ENCODE data around the gene PEAR1. TPM values are rescaled to one million over a fixed set of nuclear protein-coding genes. Genes with fewer than 3 reads are reported as not detected.
A peak's percentile ranks its signal among the peaks of the same experiment; 100 is the strongest.

The PEAR1 gene
- total RNA-seq (under 1 TPM; 0.32 to 0.36 TPM), polyA plus RNA-seq (not detected)

DNA sequence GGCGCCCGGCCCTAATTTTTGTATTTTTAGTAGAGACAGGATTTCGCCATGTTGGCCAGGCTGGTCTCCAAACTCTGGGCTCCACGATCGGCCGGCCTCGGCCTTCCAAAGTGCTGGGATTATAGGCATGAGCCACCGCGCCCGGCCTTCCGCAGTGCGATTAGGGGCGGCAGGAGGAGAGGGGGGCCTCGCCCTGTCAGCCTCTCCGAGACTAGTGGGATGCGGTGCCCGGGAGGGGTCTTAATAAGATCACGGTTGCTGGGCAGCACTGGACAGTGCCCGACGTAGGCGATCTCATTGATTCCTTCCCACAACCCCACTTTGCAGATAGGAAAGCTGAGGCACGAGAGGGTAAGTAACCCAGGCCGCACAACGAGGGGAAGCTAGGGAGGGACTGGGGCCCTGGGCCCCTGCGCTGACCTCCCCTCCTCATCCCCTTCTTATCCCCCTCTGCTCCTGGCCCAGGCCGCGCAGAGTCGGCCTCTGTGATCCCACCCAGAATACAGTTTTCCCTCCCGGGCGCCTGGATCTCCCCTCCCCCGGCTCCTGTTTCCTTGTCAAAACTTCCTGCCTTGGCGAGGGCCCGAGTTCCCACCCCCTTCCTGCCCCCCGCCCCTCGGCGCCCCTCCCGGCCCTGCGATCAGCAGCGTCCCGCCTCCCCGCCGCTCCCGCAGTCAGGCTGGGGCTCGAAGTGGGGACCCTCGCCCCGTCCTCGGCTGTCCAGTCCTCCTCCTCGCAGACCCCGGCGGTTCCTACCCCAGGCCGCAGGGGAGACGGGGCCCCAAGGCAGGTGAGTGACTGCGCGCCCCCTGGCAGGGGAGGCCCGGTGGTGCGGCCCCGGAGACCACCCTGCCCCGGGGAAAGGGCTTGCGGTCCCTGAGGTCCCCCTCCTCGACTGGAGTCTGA, at the start of gene PEAR1:
Gene PEAR1, plus strand, starts transcription at position 671 of the 906 bp plus-strand sequence. CDS start 10,209 bp downstream, outside the sequence.
- Mint-ChIP-seq H3K4me1 (peaks cover 7 to 29% (median 10%) of the 10 kb centered on the region in 4 donors), H3K36me3 (no peaks in the 10 kb centered on the region), H3K27ac (peak within 1 kb of the TSS in 2 of 7 donors; percentile 22 to 66), H3K4me3 (peak within 1 kb of the TSS; percentile 69 to 84 (median 73)), H3K9me3 (peaks cover 0 to 2% (median 0%) of the 10 kb centered on the region in 8 donors), H3K27me3 (peaks cover 18 to 35% of the 10 kb centered on the region in 2 donors)
- no peak for DNase-seq
- peak within 1 kb of the TSS in 1 of 2 donors; percentile 34 for H3K4me3 ChIP-seq (ENCODE audit: low read length in 2 of 2)
- H3K9me3 ChIP-seq (ENCODE audit: control insufficient read depth in 1 of 2, low read length in 2 of 2), result no peaks in the 10 kb centered on the region
- no peaks in the 10 kb centered on the region for H3K36me3 ChIP-seq (ENCODE audit: insufficient read depth, low read length)
- H3K4me1 ChIP-seq (ENCODE audit: insufficient read depth, low read length), result peaks cover 22% of the 10 kb centered on the region
- POLR2A ChIA-PET (ENCODE audit: partially characterized antibody), result interaction anchor here (0.6 to 1.4 kb wide), 2 partner anchors 34 to 181 kb away, joined by 3 to 5 read pairs; no protein-coding TSS in a partner anchor
- H3K27me3 ChIP-seq (ENCODE audit: insufficient read depth, low read length), result peaks cover 11% of the 10 kb centered on the region
- H3K27ac ChIP-seq (ENCODE audit: low read depth, low read length), result no peak within 1 kb of the TSS
- CTCF ChIA-PET (ENCODE audit: partially characterized antibody), result interaction anchor here (0.6 to 7.7 kb wide), 16 partner anchors 31 to 203 kb away, joined by 3 to 130 read pairs (median 12); partner anchors contain the start of genes ISG20L2, METTL25B and NTRK1
- intact Hi-C loops (cut with micrococcal nuclease), result loop anchor here (5.0 to 10.0 kb wide), 2 partner anchors 182 to 244 kb away; partner anchors contain the start of gene ETV3

DNA sequence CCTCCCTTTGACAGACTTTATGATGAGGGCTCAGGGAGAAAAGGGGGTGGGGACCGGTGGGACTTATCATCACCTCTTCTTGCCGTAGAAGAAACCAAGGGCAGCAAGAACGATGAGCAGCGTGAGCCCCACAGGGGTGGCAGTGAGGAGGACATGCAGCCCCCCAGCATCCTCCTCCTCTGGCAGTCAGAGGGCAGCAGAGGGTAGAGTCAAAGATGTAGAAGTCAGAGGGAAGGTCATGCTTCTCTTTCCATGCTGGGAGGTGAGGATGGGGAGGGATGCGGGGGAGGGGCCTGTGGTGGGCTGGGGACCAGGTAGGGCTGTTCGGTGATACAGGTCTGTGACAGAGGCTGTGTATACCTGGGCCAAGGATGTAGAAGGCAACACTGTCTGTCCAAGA, 49.4 kb upstream of the PEAR1 start:
- H3K36me3 ChIP-seq (ENCODE audit: insufficient read depth, low read length), result no peaks in the 10 kb centered on the region
- H3K27me3 ChIP-seq (ENCODE audit: insufficient read depth, low read length), result peaks cover 11% of the 10 kb centered on the region
- CTCF ChIA-PET (ENCODE audit: partially characterized antibody), result interaction anchor here (1.4 to 2.2 kb wide), 2 partner anchors 9 to 46 kb away, joined by 3 to 7 read pairs; no protein-coding TSS in a partner anchor
- no peak overlapping the region for H3K4me3 ChIP-seq (ENCODE audit: low read length in 2 of 2)
- POLR2A ChIA-PET (ENCODE audit: partially characterized antibody), result no interaction called here
- H3K9me3 ChIP-seq (ENCODE audit: control insufficient read depth in 1 of 2, low read length in 2 of 2), result no peaks in the 10 kb centered on the region
- no peak overlapping the region for H3K27ac ChIP-seq (ENCODE audit: low read depth, low read length)
- intact Hi-C loops (cut with micrococcal nuclease), result no loop called here
- Mint-ChIP-seq H3K9me3 (no peaks in the 10 kb centered on the region), H3K4me1 (peaks cover 7 to 52% (median 27%) of the 10 kb centered on the region in 4 donors), H3K27me3 (peaks cover 32 to 51% of the 10 kb centered on the region in 2 donors), H3K27ac (no peak overlapping the region), H3K36me3 (peaks cover 0 to 4% of the 10 kb centered on the region in 2 donors), H3K4me3 (peak overlapping the region in 5 of 8 donors; percentile 2 to 67 (median 45))
- no peak for DNase-seq
- H3K4me1 ChIP-seq (ENCODE audit: insufficient read depth, low read length), result peaks cover 24% of the 10 kb centered on the region

DNA sequence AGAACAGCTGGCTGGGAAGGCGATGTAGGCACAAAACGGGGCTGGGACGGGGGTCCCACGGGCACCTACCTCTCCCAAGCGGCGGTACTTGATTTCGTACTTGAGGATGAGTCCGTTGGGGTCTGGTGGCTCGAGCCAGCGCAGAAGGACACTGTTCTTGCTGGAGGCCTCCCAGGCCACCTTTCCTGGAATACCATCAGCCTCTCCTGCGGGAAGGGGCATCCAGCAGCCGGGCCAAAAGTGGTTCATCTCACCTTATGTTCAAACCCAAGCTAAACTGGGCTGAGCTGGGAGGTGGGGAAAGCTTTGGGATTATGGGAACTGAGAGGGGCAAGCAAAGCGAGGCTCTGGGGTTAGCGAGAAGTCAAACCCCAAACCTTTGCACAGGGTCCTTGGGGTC, 48.9 kb upstream of the PEAR1 start:
- peaks cover 32 to 50% of the 10 kb centered on the region in 2 donors for H3K27me3 Mint-ChIP-seq
- peaks cover 25% of the 10 kb centered on the region for H3K4me1 ChIP-seq (ENCODE audit: insufficient read depth, low read length)
- intact Hi-C loops (cut with micrococcal nuclease), result no loop called here
- H3K4me1 Mint-ChIP-seq, result peaks cover 8 to 53% (median 30%) of the 10 kb centered on the region in 4 donors
- H3K9me3 Mint-ChIP-seq, result no peaks in the 10 kb centered on the region
- peak overlapping the region in 5 of 8 donors; percentile 25 to 62 (median 51) for H3K4me3 Mint-ChIP-seq
- CTCF ChIA-PET (ENCODE audit: partially characterized antibody), result interaction anchor here (1.4 to 5.9 kb wide), 3 partner anchors 9 to 45 kb away, joined by 3 to 47 read pairs (median 7); partner anchors contain the start of genes INSRR and NTRK1
- POLR2A ChIA-PET (ENCODE audit: partially characterized antibody), result no interaction called here
- peaks cover 11% of the 10 kb centered on the region for H3K27me3 ChIP-seq (ENCODE audit: insufficient read depth, low read length)
- H3K36me3 Mint-ChIP-seq, result peaks cover 0 to 4% of the 10 kb centered on the region in 2 donors
- no peak overlapping the region for H3K4me3 ChIP-seq (ENCODE audit: low read length in 2 of 2)
- H3K27ac ChIP-seq (ENCODE audit: low read depth, low read length), result no peak overlapping the region
- H3K27ac Mint-ChIP-seq, result peak overlapping the region in 1 of 7 donors; percentile 47
- H3K36me3 ChIP-seq (ENCODE audit: insufficient read depth, low read length), result no peaks in the 10 kb centered on the region
- no peak for DNase-seq
- H3K9me3 ChIP-seq (ENCODE audit: control insufficient read depth in 1 of 2, low read length in 2 of 2), result no peaks in the 10 kb centered on the region

- POLR2A ChIA-PET (ENCODE audit: partially characterized antibody), result no interaction called here
- H3K27ac ChIP-seq (ENCODE audit: low read depth, low read length), result no peak overlapping the region
- Mint-ChIP-seq H3K27me3 (peaks cover 32 to 48% of the 10 kb centered on the region in 2 donors), H3K36me3 (peaks cover 0 to 4% of the 10 kb centered on the region in 2 donors), H3K4me1 (peaks cover 8 to 53% (median 30%) of the 10 kb centered on the region in 4 donors), H3K9me3 (no peaks in the 10 kb centered on the region), H3K27ac (peak overlapping the region in 2 of 7 donors; percentile 37 to 47), H3K4me3 (peak overlapping the region; percentile 8 to 62 (median 55))
- no peak overlapping the region for H3K4me3 ChIP-seq (ENCODE audit: low read length in 2 of 2)
- intact Hi-C loops (cut with micrococcal nuclease), result no loop called here
- H3K36me3 ChIP-seq (ENCODE audit: insufficient read depth, low read length), result no peaks in the 10 kb centered on the region
- H3K27me3 ChIP-seq (ENCODE audit: insufficient read depth, low read length), result peaks cover 11% of the 10 kb centered on the region
- CTCF ChIA-PET (ENCODE audit: partially characterized antibody), result interaction anchor here (1.4 to 5.9 kb wide), 3 partner anchors 10 to 44 kb away, joined by 3 to 47 read pairs (median 7); partner anchors contain the start of genes INSRR and NTRK1
- H3K4me1 ChIP-seq (ENCODE audit: insufficient read depth, low read length), result peaks cover 25% of the 10 kb centered on the region
- DNase-seq, result peak in 4 of 5 donors; percentile 19 to 31 (median 22)
- no peaks in the 10 kb centered on the region for H3K9me3 ChIP-seq (ENCODE audit: control insufficient read depth in 1 of 2, low read length in 2 of 2)
Measured at GRCh38 chr1:156845055-156845952, 48.2 kb upstream of the PEAR1 start.

DNA sequence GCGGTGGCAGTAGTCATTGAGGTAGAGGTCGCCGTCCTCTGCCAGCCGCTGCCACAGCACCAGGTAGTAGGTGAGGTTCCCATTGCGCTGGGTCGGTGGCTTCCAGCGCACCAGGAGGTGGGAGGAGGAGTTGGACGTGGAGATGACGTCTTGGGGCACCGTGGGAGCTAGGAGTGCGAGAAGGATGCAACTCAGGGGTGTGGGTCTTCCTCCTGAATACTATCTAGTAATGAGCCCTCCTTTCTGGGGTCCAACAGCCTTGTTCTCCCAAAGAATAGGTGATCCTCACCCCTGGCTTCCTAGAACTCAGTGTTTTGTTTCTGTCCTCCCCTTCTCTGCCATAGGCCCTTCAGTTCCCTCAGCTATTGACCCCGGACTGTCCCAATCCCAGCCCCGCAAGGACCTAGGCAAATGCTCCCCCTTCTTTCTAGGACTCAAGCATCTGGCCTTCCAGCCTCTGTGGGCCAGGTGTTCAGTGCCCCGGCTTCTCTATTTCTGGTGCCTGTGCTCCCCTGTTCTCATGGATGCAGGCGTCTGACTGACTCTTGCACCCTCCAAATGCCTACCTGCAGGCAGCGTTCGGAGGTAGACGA, 47.5 kb upstream of the PEAR1 start:
- Histone ChIP-seq H3K36me3 (ENCODE audit: insufficient read depth, low read length) (no peaks in the 10 kb centered on the region), H3K4me3 (ENCODE audit: low read length in 2 of 2) (no peak overlapping the region), H3K9me3 (ENCODE audit: control insufficient read depth in 1 of 2, low read length in 2 of 2) (no peaks in the 10 kb centered on the region), H3K27ac (ENCODE audit: low read depth, low read length) (no peak overlapping the region), H3K27me3 (ENCODE audit: insufficient read depth, low read length) (peaks cover 5% of the 10 kb centered on the region), H3K4me1 (ENCODE audit: insufficient read depth, low read length) (peaks cover 25% of the 10 kb centered on the region)
- Mint-ChIP-seq H3K9me3 (no peaks in the 10 kb centered on the region), H3K4me1 (peaks cover 8 to 53% (median 30%) of the 10 kb centered on the region in 4 donors), H3K27ac (peak overlapping the region in 1 of 7 donors; percentile 66), H3K4me3 (peak overlapping the region in 2 of 8 donors; percentile 45 to 71), H3K27me3 (peaks cover 28 to 45% of the 10 kb centered on the region in 2 donors), H3K36me3 (peaks cover 0 to 4% of the 10 kb centered on the region in 2 donors)
- CTCF ChIA-PET (ENCODE audit: partially characterized antibody), result interaction anchor here (1.3 to 5.9 kb wide), 2 partner anchors 14 to 32 kb away, joined by 4 to 47 read pairs; partner anchors contain the start of genes INSRR and NTRK1
- intact Hi-C loops (cut with micrococcal nuclease), result no loop called here
- no peak for DNase-seq
- POLR2A ChIA-PET (ENCODE audit: partially characterized antibody), result no interaction called here

DNA sequence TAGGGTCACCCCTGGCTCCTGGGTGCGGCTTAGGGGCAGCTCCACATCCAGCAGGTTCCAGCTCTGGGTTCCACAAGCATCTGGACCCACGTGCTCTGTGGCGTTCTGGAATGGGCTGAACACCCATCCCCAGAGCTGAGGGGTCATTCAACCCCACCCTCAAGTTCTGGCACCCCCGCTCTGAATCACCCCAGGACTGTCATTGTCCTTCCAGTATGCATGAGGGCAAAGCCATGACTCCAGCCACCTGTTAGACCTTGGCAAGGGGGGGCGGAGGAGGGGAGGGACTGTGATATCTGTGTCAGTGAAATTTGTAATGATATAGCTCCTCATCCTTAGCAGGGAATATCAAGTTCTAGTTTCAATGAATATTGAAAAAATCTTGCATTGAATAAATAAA, 46.9 kb upstream of the PEAR1 start:
- no peaks in the 10 kb centered on the region for H3K9me3 Mint-ChIP-seq
- no peak overlapping the region for H3K4me3 Mint-ChIP-seq
- H3K27ac Mint-ChIP-seq, result no peak overlapping the region
- H3K36me3 Mint-ChIP-seq, result peaks cover 0 to 4% of the 10 kb centered on the region in 2 donors
- Histone ChIP-seq H3K4me3 (ENCODE audit: low read length in 2 of 2) (no peak overlapping the region), H3K27ac (ENCODE audit: low read depth, low read length) (no peak overlapping the region), H3K4me1 (ENCODE audit: insufficient read depth, low read length) (peaks cover 25% of the 10 kb centered on the region), H3K27me3 (ENCODE audit: insufficient read depth, low read length) (peaks cover 5% of the 10 kb centered on the region), H3K9me3 (ENCODE audit: control insufficient read depth in 1 of 2, low read length in 2 of 2) (no peaks in the 10 kb centered on the region), H3K36me3 (ENCODE audit: insufficient read depth, low read length) (no peaks in the 10 kb centered on the region)
- intact Hi-C loops (cut with micrococcal nuclease), result no loop called here
- DNase-seq, result no peak
- H3K27me3 Mint-ChIP-seq, result peaks cover 27 to 41% of the 10 kb centered on the region in 2 donors
- ChIA-PET POLR2A (ENCODE audit: partially characterized antibody) (no interaction called here), CTCF (ENCODE audit: partially characterized antibody) (interaction anchor here (1.3 to 5.9 kb wide), 4 partner anchors 8 to 64 kb away, joined by 3 to 47 read pairs (median 22); partner anchors contain the start of genes INSRR and NTRK1)
- H3K4me1 Mint-ChIP-seq, result peaks cover 8 to 53% (median 30%) of the 10 kb centered on the region in 4 donors
